GM12801 (cell line): ENCODE data around the gene DLG2.

Experiments used
- TF ChIP-seq, protein P1 (sequence below): IDR thresholded peaks from one replicate; pipeline ENCODE4 v1.5.1; 2011; ENCODE audit warnings: control low read depth; ENCODE audit not compliant: insufficient read length; ENCODE audit errors: extremely low read depth

The DLG2 gene

GRCh38 chr11:83970061-83970671 lies 1657.0 kb downstream of the DLG2 start:
- TF ChIP-seq, protein P1, sequence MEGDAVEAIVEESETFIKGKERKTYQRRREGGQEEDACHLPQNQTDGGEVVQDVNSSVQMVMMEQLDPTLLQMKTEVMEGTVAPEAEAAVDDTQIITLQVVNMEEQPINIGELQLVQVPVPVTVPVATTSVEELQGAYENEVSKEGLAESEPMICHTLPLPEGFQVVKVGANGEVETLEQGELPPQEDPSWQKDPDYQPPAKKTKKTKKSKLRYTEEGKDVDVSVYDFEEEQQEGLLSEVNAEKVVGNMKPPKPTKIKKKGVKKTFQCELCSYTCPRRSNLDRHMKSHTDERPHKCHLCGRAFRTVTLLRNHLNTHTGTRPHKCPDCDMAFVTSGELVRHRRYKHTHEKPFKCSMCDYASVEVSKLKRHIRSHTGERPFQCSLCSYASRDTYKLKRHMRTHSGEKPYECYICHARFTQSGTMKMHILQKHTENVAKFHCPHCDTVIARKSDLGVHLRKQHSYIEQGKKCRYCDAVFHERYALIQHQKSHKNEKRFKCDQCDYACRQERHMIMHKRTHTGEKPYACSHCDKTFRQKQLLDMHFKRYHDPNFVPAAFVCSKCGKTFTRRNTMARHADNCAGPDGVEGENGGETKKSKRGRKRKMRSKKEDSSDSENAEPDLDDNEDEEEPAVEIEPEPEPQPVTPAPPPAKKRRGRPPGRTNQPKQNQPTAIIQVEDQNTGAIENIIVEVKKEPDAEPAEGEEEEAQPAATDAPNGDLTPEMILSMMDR, result no peak

DNA sequence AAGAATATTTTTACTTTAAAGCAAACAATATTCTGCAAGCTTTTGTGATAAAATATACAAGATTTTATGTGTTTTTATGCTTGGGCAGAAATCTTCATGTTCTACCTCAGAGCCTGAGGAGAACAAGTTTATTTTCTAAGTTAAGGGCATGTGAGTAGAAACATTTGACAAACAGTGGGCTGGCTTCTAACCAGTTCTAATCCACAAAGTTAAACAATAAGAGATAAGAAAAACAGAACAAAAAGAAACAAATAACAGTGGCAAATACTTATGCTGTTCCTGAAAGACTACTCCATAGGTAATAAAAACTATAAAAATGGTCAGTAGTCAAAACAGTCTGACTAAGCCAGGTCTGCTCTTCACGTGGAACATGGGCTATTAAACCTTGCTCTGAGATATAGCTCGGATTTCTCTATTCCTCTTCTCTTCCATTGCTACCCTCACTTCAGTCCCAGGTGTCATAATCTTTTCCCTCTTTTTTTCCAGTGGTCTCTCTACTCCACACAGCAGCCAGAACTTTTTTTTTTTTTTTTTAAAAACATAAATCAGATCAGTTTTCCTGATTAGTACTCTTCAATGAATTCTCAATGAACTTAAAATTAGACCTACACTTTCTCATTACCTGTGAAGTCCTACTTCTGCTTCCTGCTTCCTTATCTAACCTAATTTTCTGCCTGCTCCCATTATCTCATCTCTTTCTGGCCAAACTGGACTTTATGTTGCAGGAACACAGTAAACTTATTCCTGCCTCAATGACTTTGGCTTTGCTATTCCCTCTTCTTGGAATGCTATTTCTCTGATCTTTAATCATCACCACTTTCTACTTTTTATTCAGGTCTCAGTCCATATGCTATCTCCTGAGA lies 1669.9 kb downstream of the DLG2 start:
- TF ChIP-seq, protein P1, result no peak

DNA sequence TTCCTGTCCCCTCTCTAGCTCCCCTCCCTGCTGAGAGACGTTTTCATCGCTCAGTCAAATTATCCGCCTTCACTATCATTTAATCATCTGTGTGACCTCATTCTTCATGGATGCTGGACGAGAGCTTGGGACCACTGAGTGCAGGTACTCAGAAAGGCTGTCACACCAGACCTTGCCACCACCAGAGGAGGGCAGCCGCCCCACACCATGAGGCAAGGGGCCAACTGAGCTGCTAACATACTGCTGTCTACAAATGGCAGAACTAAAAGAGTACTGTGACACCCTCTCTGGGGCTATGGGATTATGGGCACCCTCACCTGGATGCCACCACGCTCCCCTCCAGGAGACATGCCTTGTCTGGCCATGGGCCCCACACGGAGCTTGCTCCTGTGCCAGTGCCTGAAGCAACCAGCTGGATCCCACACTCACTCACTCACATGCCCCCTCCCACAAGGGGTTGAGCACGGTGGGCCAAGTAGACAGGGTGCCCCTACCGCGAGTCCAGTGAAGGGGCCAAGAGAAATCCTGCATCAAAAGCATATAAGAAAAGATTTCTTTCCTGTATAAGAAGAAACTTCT lies 1670.9 kb downstream of the DLG2 start:
- TF ChIP-seq, protein P1, result no peak

DNA sequence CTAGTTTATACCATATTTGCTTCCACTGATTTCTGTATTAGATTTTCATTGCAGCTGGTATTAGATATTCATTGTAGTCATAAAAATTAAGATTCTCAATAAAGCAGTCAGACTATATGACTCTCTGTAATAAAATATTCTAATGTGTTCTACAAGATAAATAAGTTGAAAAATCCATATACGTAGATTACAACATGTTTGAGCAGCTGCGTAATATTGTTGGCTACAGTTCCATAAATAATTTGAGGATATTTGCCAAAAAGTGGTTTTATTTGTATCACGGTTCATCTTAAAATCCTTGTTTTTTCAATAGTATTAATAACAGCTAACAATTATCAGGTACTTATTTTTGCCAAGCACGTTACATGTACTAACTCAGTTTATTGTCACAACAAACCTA lies 1672.4 kb downstream of the DLG2 start:
- TF ChIP-seq, protein P1, result no peak

- TF ChIP-seq, protein P1, result no peak
Measured at GRCh38 chr11:83951521-83951920, 1675.6 kb downstream of the DLG2 start.

DNA sequence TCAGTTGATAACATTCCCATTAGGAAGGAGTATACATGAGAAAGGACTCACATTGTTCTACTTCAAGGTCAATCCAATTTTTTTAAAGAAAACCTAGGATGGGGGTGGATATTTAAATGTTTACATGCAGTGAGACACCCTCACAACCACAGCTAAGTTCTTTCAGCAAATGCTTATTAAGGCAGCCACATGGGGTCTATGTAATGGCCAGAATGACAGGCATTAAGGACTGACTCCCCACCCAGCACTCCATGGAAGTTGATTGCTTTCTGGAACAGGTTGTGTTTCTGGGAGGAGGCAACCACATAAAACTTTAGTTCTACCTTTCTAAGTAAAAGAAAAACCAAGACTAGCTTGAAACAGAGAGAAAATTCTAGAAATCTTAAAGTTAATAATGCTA lies 1678.9 kb downstream of the DLG2 start:
- TF ChIP-seq, protein P1, result no peak

- TF ChIP-seq, protein P1, result no peak
Measured at GRCh38 chr11:83945976-83946375, 1681.2 kb downstream of the DLG2 start.
